ENCODE results near the gene ZYG11B. TPM values are rescaled to one million over a fixed set of nuclear protein-coding genes. Genes with fewer than 3 reads are reported as not detected.
"Not testable (repeated sequence)": the region's sequence is repeated elsewhere in the genome, so short reads cannot be mapped to it uniquely, and the experiment has no call there.

The ZYG11B gene
- polyA plus RNA-seq, 1 donor (not counting 4 experiments of a cell fraction or from before 2014, with no cell fraction given), result 13.4 TPM

DNA sequence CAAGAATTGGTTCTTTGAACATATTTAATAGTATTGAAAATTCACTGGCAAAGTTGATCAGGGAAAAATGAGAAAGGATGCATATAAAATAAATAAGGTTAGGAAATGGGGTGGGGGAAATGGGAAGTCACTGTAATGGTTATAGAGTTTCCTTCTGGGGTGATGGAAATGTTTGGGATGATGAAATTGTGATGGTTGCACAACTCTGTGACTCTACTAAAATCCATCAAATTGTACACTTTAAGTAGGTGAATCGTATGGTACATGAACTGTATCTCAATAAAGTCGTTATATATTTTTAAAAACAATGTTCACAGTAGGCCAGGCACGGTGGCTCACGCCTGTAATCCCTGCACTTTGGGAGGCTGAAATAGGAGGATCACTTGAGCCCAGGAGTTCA lies 59.9 kb downstream of the ZYG11B start:
- DNase-seq (ENCODE audit: low read depth, low spot score), result no peak
- H3K9ac ChIP-seq (ENCODE audit: control insufficient read depth, extremely low read depth, insufficient read depth, low read length), result no peak overlapping the region
- no peaks in the 10 kb centered on the region for H3K79me2 ChIP-seq (ENCODE audit: control insufficient read depth, insufficient read depth, low read length)
- no peak overlapping the region for H3K27ac ChIP-seq (ENCODE audit: control insufficient read depth, insufficient read depth, low read length)
- no peak for TF ChIP-seq EZH2 (IDR thresholded peaks at IDR 0.05; ENCODE audit: low read length)
- no peak for TF ChIP-seq CTCF (optimal IDR thresholded peaks at IDR 0.05 in 1 of 3, IDR thresholded peaks at IDR 0.05 in 1 of 3, conservative IDR thresholded peaks at IDR 0.05 in 1 of 3; ENCODE audit: extremely low read depth in 1 of 3, insufficient read depth in 2 of 3, low read length in 3 of 3)
- H3K4me3 ChIP-seq (ENCODE audit: control insufficient read depth in 2 of 3, extremely low read depth in 1 of 3, insufficient read depth in 2 of 3, low read depth in 1 of 3, low read length in 3 of 3), result no peak overlapping the region
- no peaks in the 10 kb centered on the region for H4K20me1 ChIP-seq (ENCODE audit: control insufficient read depth, extremely low read depth, insufficient read depth, low read length)
- no peak overlapping the region for H2AFZ ChIP-seq (ENCODE audit: control insufficient read depth, low read length)
- H3K27me3 ChIP-seq (ENCODE audit: control insufficient read depth, extremely low read depth, insufficient read depth, low read length), result no peaks in the 10 kb centered on the region
- dilution Hi-C loops (cut with MboI; ENCODE audit: extremely low pct_ligation_motif_present, low sequenced_read_pairs), result no loop called here
- no peaks in the 10 kb centered on the region for H3K9me1 ChIP-seq (ENCODE audit: control insufficient read depth, extremely low read depth, insufficient read depth, low read length)
- FAIRE-seq, result no peak
- H3K4me1 ChIP-seq (ENCODE audit: control insufficient read depth, extremely low read depth, insufficient read depth, low read length), result no peaks in the 10 kb centered on the region
- H3K4me2 ChIP-seq (ENCODE audit: control insufficient read depth, extremely low read depth, insufficient read depth, low read depth, low read length), result no peak overlapping the region
- no peaks in the 10 kb centered on the region for H3K9me3 ChIP-seq (ENCODE audit: control insufficient read depth, low read depth, low read length)
- H3K36me3 ChIP-seq (ENCODE audit: control insufficient read depth in 2 of 2, extremely low read depth in 1 of 2, insufficient read depth in 2 of 2, low read length in 2 of 2), result peaks cover 0 to 8% of the 10 kb centered on the region in 2 experiments

DNA sequence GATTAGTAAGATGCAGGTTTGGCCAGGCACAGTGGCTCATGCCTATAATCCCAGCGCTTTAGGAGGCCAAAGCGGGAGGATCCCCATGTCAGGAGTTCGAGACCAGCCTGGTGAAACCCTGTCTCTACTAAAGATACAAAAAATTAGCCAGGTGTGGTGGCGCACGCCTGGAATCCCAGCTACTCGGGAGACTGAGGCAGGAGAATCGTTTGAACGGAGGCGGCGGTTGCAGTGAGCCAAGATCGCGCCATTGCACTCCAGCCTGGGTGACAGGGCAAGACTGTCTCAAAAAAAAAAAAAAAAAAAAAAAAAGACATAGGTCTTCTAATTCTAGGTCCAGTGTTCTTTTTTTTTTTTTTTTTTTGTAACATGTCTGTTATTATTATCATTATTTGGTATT lies 64.2 kb downstream of the ZYG11B start:
- FAIRE-seq; dilution Hi-C loops (cut with MboI; ENCODE audit: extremely low pct_ligation_motif_present, low sequenced_read_pairs); H3K4me1 ChIP-seq (ENCODE audit: control insufficient read depth, extremely low read depth, insufficient read depth, low read length); H3K4me2 ChIP-seq (ENCODE audit: control insufficient read depth, extremely low read depth, insufficient read depth, low read depth, low read length); H3K27me3 ChIP-seq (ENCODE audit: control insufficient read depth, extremely low read depth, insufficient read depth, low read length); H3K4me3 ChIP-seq (ENCODE audit: control insufficient read depth in 2 of 3, extremely low read depth in 1 of 3, insufficient read depth in 2 of 3, low read depth in 1 of 3, low read length in 3 of 3); H3K36me3 ChIP-seq (ENCODE audit: control insufficient read depth in 2 of 2, extremely low read depth in 1 of 2, insufficient read depth in 2 of 2, low read length in 2 of 2); H2AFZ ChIP-seq (ENCODE audit: control insufficient read depth, low read length); H3K27ac ChIP-seq (ENCODE audit: control insufficient read depth, insufficient read depth, low read length); H3K79me2 ChIP-seq (ENCODE audit: control insufficient read depth, insufficient read depth, low read length); H3K9me3 ChIP-seq (ENCODE audit: control insufficient read depth, low read depth, low read length); H3K9ac ChIP-seq (ENCODE audit: control insufficient read depth, extremely low read depth, insufficient read depth, low read length); H3K9me1 ChIP-seq (ENCODE audit: control insufficient read depth, extremely low read depth, insufficient read depth, low read length); DNase-seq (ENCODE audit: low read depth, low spot score); H4K20me1 ChIP-seq (ENCODE audit: control insufficient read depth, extremely low read depth, insufficient read depth, low read length): not testable (repeated sequence)

DNA sequence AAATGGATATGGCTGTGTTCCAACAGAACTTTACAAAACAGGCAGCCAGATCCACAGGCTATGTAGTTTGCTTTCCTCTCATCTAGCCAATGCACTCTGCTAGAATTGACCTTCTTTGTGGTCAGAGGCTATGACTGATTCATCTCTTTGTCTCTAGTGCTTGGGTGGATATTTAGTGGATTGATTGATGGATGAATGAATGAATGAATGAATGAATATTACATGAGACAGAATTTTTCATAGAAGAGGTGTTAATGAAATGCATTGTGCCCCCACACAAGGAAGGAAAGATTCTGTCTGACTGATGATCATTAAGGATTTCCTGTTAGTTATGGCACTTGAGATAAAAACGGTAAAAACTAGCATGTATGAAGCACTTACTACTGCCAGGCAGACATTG lies 65.8 kb downstream of the ZYG11B start:
- Histone ChIP-seq H2AFZ (ENCODE audit: control insufficient read depth, low read length) (no peak overlapping the region), H4K20me1 (ENCODE audit: control insufficient read depth, extremely low read depth, insufficient read depth, low read length) (peaks cover 2% of the 10 kb centered on the region), H3K4me2 (ENCODE audit: control insufficient read depth, extremely low read depth, insufficient read depth, low read depth, low read length) (no peak overlapping the region), H3K4me3 (ENCODE audit: control insufficient read depth in 2 of 3, extremely low read depth in 1 of 3, insufficient read depth in 2 of 3, low read depth in 1 of 3, low read length in 3 of 3) (no peak overlapping the region), H3K9me1 (ENCODE audit: control insufficient read depth, extremely low read depth, insufficient read depth, low read length) (no peaks in the 10 kb centered on the region), H3K27ac (ENCODE audit: control insufficient read depth, insufficient read depth, low read length) (no peak overlapping the region), H3K27me3 (ENCODE audit: control insufficient read depth, extremely low read depth, insufficient read depth, low read length) (no peaks in the 10 kb centered on the region), H3K9ac (ENCODE audit: control insufficient read depth, extremely low read depth, insufficient read depth, low read length) (no peak overlapping the region), H3K79me2 (ENCODE audit: control insufficient read depth, insufficient read depth, low read length) (no peaks in the 10 kb centered on the region), H3K36me3 (ENCODE audit: control insufficient read depth in 2 of 2, extremely low read depth in 1 of 2, insufficient read depth in 2 of 2, low read length in 2 of 2) (no peaks in the 10 kb centered on the region), H3K9me3 (ENCODE audit: control insufficient read depth, low read depth, low read length) (no peaks in the 10 kb centered on the region), H3K4me1 (ENCODE audit: control insufficient read depth, extremely low read depth, insufficient read depth, low read length) (no peaks in the 10 kb centered on the region)
- TF ChIP-seq EZH2 (IDR thresholded peaks at IDR 0.05; ENCODE audit: low read length), result no peak
- TF ChIP-seq CTCF (optimal IDR thresholded peaks at IDR 0.05 in 1 of 3, IDR thresholded peaks at IDR 0.05 in 1 of 3, conservative IDR thresholded peaks at IDR 0.05 in 1 of 3; ENCODE audit: extremely low read depth in 1 of 3, insufficient read depth in 2 of 3, low read length in 3 of 3), result no peak
- no peak for FAIRE-seq
- DNase-seq (ENCODE audit: low read depth, low spot score), result no peak
- dilution Hi-C loops (cut with MboI; ENCODE audit: extremely low pct_ligation_motif_present, low sequenced_read_pairs), result no loop called here

DNA sequence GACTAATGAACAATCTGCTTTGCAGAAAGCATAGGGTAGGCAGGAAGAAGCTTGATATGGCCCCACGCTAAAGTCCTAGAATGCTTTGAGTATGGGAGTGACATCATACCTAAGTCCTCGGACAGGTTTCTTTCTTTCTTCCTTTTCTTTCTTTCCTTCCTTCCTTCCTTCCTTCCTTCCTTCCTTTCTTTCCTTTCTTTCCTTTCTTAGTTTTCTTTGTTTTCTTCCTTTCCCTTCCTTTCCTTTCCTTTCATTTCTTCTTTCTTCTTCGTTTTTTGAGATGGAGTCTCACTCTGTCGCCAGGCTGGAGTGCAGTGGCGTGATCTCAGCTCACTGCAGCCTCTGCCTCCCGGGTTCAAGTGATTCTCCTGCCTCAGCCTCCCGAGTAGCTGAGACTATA lies 67.5 kb downstream of the ZYG11B start:
- H3K9me3 ChIP-seq (ENCODE audit: control insufficient read depth, low read depth, low read length); H3K9me1 ChIP-seq (ENCODE audit: control insufficient read depth, extremely low read depth, insufficient read depth, low read length); H3K36me3 ChIP-seq (ENCODE audit: control insufficient read depth in 2 of 2, extremely low read depth in 1 of 2, insufficient read depth in 2 of 2, low read length in 2 of 2); dilution Hi-C loops (cut with MboI; ENCODE audit: extremely low pct_ligation_motif_present, low sequenced_read_pairs); FAIRE-seq; H4K20me1 ChIP-seq (ENCODE audit: control insufficient read depth, extremely low read depth, insufficient read depth, low read length); H3K27me3 ChIP-seq (ENCODE audit: control insufficient read depth, extremely low read depth, insufficient read depth, low read length); H2AFZ ChIP-seq (ENCODE audit: control insufficient read depth, low read length); H3K79me2 ChIP-seq (ENCODE audit: control insufficient read depth, insufficient read depth, low read length); H3K4me3 ChIP-seq (ENCODE audit: control insufficient read depth in 2 of 3, extremely low read depth in 1 of 3, insufficient read depth in 2 of 3, low read depth in 1 of 3, low read length in 3 of 3); H3K4me1 ChIP-seq (ENCODE audit: control insufficient read depth, extremely low read depth, insufficient read depth, low read length); H3K27ac ChIP-seq (ENCODE audit: control insufficient read depth, insufficient read depth, low read length); H3K4me2 ChIP-seq (ENCODE audit: control insufficient read depth, extremely low read depth, insufficient read depth, low read depth, low read length); H3K9ac ChIP-seq (ENCODE audit: control insufficient read depth, extremely low read depth, insufficient read depth, low read length); DNase-seq (ENCODE audit: low read depth, low spot score): not testable (repeated sequence)

Data from keratinocyte (primary cell).